ENCODE results near the gene SNAP47.

- TF ChIP-seq, protein P1, sequence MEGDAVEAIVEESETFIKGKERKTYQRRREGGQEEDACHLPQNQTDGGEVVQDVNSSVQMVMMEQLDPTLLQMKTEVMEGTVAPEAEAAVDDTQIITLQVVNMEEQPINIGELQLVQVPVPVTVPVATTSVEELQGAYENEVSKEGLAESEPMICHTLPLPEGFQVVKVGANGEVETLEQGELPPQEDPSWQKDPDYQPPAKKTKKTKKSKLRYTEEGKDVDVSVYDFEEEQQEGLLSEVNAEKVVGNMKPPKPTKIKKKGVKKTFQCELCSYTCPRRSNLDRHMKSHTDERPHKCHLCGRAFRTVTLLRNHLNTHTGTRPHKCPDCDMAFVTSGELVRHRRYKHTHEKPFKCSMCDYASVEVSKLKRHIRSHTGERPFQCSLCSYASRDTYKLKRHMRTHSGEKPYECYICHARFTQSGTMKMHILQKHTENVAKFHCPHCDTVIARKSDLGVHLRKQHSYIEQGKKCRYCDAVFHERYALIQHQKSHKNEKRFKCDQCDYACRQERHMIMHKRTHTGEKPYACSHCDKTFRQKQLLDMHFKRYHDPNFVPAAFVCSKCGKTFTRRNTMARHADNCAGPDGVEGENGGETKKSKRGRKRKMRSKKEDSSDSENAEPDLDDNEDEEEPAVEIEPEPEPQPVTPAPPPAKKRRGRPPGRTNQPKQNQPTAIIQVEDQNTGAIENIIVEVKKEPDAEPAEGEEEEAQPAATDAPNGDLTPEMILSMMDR (IDR thresholded peaks at IDR 0.05): no peak
- no peak for TF ChIP-seq POLR2A (IDR thresholded peaks at IDR 0.05)
These were observed 10.5 kb downstream of the SNAP47 start for GRCh38 chr1:227745568-227746265.

Measured in lower leg skin (tissue), 3 donors.